NCI-H2196 (cell line): ENCODE data around the gene SLIT2.

Experiments used
- DNase-seq: peaks from one replicate; lab custom pipeline; 2025; ENCODE audit not compliant: unreplicated experiment; lab: John Stamatoyannopoulos, UW

SLIT2 gene

GRCh38 chr4:20251796-20252655 lies at the start of gene SLIT2:
Gene SLIT2, plus strand, starts transcription at chr4:20251905. Its CDS starts 1,911 bp downstream, at chr4:20253816.
- DNase-seq = no peak

GRCh38 chr4:20203508-20203907 lies 48.2 kb upstream of the SLIT2 start:
- no peak for DNase-seq

DNA sequence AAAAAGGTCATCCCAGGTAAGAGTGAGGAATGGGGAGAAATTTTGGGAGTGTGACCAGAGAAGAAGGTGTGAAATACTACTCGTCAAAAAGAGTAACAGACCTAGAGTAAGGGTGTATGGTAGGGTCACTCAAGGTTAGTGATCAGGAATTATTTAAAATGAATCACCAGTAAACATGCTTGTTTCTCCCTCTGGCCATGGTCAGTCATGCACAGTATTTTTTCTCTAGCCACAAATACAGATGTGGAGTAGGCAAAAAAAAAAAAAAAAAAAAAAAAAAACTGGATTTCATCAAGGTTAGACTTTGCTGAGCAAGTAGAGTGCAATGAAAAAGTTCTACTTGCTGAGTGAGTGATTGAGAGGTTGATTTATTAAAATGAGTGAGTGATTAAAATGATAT lies 34.2 kb upstream of the SLIT2 start:
- no peak for DNase-seq

DNA sequence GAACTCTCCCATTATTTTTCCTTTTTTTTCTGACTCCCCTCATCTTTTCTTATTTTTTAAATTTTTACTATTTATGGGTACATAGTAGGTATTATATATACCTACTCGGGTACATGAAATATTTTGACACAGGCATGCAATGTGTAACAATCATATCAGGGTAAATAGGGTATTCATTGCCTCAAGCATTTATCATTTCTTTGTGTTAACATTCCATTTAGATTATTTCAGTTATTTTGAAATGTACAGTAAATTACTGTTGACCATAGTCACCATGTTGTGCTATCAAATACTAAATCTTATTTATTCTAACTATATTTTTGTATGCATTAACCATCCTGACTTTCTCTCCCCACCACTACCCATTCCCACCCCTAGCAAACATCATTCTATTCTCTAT lies 33.8 kb upstream of the SLIT2 start:
- DNase-seq = no peak

DNA sequence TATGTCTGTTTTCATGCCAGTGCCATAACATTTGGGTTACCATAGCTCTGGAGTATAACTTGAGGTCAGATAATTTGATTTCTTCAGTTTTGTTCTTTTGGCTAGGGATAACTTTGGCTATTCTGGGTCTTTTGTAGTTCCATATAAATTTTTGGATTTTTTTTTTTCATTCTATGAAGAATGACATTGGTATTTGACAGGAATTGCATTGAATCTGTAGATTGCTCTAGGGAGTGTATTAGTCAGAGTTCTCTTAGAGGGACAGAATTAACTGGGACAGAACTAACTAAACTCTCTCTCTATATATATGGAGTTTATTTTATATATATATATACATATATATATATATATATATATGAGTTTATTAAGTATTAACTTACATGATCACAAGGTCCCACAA lies 32.2 kb upstream of the SLIT2 start:
- no peak for DNase-seq

- DNase-seq = no peak
These were observed 13.7 kb upstream of the SLIT2 start for GRCh38 chr4:20237894-20238537.

DNA sequence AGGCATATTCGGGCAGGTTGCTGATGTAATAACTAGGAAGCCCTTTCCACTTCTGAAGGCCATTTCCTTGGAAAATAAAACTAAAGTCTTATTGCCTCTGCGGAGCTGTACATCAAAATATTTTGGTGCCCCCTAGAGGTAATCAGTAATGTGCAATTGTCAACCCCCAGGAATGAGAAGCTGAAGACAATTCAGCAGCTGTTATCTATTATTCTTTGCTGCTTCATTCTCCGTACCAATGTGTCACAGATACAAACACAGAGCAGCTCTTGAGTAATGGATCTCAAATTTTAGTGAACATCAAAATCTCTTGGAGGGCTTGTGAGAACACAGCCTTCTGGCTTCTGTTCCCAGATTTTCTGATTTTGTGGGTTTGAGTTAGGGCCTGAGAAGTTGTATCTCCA lies 3.5 kb upstream of the SLIT2 start:
- peak; percentile 18 for DNase-seq

DNA sequence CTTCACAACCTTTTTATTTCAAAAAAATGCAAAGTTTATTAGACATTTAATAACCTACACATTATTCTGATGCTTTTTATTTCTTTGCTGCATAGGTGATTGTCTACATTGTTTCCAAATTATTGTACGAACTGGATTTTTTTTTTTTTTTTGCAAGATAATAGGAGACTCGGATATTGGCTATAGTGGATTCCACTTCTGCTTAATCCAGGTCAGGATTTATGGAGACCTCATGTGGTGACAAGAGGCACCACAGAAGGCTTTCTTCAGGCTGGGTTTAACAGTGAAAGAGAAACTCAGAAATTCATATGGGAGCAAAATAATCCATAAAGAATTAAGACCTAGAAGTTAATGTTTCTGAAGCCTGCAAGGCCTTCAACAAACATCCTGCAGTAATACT lies 2.4 kb upstream of the SLIT2 start:
- DNase-seq = no peak

- no peak for DNase-seq
These were observed 492 bp upstream of the SLIT2 start for GRCh38 chr4:20251031-20251795.

DNA sequence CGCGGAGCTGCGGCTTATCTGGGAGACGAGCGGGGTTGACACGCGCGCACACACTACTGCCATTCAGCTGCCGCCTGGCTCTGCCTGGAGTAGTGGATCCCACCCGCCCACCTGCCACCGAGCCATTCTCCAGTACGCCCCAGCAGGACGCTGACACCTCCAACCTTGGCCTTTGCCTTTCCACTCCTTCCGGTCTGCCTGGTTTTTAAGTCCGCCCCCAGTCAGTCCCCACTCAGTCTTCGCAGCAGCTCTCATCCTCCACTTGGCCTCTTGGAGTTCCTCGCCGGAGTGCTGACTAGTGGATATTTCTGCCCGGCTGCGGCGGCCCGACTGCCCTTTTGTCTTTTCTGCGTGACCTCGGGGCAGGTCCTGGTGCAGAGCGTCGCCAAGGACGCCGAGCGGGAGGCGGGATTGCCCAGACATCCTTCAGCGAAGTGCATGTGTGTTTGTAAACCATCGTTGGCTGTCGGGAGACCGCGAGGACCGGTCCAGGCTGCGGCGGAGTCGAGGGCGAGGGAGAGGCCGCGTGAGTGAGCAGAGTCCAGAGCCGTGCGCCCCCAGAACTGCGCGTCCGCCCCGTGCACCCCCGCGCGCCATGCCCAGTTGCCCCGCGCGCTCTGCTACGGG lies 1.1 kb downstream of the SLIT2 start:
- no peak for DNase-seq

- no peak for DNase-seq
These were observed 1.6 kb downstream of the SLIT2 start for GRCh38 chr4:20253283-20253734.

DNA sequence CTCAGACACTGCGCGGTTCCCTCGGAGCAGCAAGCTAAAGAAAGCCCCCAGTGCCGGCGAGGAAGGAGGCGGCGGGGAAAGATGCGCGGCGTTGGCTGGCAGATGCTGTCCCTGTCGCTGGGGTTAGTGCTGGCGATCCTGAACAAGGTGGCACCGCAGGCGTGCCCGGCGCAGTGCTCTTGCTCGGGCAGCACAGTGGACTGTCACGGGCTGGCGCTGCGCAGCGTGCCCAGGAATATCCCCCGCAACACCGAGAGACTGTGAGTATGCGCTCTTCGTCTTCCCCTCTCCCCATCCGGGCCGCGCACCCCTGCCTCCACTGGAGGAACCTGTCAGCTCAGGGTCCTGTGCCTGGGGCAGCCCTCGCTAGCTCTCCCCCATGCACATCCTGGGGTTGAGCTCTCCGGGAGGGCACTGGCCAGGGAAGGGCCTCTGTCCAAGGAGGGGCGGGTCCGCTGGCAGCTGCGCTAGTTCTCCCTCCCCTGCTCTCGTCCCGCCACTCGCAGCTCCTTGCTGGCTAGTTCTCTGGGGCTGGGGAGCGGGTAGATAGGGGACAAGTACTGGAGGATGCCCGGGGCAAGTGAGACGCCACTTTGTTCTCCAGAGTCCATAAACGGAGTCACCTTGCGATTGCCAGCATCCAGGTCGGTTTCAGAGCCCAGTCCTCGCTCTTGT lies 2.2 kb downstream of the SLIT2 start:
- no peak for DNase-seq

GRCh38 chr4:20254511-20255250 lies 3.0 kb downstream of the SLIT2 start:
- no peak for DNase-seq

GRCh38 chr4:20255251-20255586 lies 3.5 kb downstream of the SLIT2 start:
- no peak for DNase-seq

DNA sequence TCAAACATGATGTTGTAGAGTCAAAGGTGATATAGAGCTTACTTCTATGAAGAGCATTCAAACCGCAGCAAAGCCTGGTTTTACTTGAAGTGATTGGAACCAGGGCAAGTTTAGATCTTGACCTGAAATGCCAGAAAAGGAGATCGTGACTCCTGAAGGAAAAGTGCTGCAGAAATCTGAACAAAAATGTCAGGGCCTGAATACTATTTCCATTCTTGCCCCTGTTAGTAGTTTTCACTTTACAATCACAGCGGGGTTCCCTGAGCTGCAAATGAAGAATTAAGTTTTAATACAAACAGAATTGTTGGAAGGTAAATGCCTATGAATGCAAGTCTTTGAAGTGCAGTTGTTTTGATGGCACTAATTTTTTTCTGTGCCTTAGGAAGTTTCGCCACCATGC lies 4.1 kb downstream of the SLIT2 start:
- DNase-seq = no peak

- DNase-seq = no peak
These were observed 4.7 kb downstream of the SLIT2 start for GRCh38 chr4:20256381-20256881.

- DNase-seq = no peak
These were observed 8.0 kb downstream of the SLIT2 start for GRCh38 chr4:20259707-20260106.

- no peak for DNase-seq
These were observed 9.1 kb downstream of the SLIT2 start for GRCh38 chr4:20260821-20261220.

DNA sequence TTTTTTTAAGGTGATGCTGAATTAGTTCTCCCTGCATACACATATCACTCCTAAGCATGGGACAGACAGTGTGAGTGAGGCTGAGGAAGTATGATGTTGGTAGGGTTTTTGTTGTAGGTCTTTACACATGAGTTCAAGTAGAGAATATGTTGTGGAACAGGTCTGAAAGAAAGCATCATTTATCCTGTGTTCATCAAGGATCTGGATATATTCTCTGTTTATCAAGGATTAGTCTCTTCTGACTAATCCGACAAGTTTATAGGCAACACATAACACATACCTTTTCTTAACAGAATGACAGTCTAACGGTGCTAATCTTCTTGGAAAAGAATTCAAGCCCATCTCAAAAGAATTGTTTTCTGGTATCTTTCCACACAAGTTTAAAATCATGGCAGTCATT lies 10.5 kb downstream of the SLIT2 start:
- no peak for DNase-seq

DNA sequence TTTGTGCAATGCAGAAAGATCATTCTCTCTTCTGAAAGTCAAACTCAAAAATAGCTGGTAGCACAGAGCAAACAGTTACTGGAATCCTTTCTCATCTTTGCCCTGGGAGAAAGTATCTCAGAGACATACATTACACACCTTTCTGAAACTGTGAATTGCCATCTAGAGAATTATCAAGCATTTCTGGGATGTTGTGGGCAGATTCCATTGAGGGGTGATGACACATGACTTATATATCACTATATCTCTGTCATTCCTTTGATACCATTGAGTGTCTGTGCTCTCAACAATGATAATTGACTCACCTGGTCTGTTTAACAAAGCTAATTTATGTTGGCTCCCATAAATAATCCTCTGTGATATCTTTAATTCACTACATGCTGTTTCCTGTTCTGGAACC lies 13.0 kb downstream of the SLIT2 start:
- DNase-seq = no peak
